GM19025 (cell line): ENCODE measurements around the gene FUT8.

Experiments
- ATAC-seq: cut with Tn5 transposase; IDR thresholded peaks from one replicate; pipeline ENCODE4 v1.9.1; 2021; ENCODE audit warnings: mild to moderate bottlenecking, low read depth, moderate library complexity; ENCODE audit not compliant: unreplicated experiment

Gene FUT8

DNA sequence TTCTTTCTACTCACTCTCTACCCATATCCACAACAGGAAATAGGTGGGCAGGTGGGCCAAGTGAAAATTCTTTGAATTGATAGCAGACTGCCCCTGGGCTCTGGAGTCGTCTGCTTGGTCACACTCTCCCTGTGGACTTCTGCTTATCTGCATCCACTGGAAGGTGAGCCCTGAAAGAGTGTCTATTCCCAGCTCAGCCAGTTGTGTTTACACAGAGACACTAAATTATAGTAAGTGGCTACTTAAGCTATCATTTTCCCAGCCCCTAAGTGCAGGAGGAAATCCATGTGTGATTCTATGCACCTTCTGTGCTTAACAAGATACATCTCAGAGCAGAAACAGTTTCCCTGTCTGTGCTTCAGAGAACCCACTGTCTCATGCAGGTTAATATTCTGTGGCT, 338.4 kb downstream of the FUT8 start:
- ATAC-seq = no peak

DNA sequence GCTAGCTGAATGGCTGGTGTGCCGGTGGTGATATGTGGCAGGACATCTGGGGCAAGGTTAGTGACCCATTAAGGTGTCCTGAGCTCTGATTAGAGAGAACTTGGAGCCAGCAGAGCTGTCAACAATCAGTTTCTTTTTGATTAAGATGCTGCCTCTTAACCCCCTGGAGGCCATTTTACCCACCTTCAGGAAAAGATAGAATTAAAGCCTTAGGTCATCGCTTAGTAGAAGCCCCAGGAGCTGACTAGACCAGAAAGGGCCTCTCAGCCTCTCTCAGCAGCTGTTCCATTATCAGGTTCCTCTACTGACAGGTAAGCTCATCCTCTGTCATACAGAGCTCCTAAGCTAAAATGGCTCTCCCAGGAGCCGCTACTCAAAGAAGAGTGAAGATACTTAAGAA, 339.0 kb downstream of the FUT8 start:
- no peak for ATAC-seq

DNA sequence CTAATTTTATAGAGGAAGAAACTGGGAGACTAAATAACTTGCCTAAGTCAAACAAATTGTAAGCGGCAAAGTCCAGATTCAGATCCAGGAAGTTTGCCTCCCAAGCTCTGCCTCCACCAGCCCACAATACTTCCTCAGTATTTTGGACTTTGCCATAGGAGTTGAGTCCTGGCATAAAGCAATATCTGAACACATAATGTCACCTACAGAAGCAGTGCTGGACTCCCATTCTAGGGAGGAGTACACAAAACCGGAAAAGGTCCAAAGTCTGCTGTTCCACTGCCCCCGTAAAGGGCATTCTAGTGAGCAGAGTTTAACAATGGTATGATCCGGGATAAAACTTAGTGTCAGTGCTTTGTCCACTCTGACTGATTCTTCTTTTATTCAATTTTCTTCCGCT, 340.5 kb downstream of the FUT8 start:
- ATAC-seq = no peak

DNA sequence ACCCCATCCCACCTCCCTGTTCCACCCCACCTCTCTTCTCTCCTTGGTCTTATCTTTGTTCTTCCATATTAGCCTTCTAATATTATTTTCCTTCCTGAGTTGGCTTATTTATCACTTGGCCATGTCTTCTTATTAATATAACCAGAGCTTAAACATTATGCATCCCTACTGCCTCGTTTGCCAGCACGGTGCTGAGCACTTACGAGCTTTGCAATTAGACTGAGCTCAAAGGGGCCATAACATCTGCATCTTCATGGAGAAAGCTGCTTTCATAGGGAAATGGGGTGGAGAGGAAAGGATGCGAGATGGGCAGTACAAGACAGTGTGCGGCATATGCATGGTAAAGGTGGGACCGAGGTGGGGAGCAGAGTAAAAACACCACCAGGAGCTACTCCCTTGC, 342.8 kb downstream of the FUT8 start:
- ATAC-seq = no peak

DNA sequence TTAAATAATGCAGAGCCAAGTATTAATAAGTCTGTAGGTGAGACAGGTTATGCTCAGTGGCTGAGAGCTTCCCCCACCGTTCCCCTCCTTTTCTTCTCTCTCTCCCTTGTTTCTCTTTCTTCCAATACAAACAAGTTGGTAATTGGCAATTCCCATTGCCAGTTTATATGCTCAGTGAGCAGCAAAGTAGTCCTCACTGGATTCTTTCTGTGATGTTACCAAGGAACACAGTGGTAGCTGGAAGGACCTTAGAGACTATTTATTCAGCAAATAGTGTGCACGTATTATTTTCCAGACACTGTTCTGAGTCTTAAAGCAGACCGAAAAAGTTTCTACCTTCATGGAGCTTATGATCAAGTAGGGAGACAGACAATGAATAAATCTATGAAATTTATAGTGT, 344.4 kb downstream of the FUT8 start:
- no peak for ATAC-seq

DNA sequence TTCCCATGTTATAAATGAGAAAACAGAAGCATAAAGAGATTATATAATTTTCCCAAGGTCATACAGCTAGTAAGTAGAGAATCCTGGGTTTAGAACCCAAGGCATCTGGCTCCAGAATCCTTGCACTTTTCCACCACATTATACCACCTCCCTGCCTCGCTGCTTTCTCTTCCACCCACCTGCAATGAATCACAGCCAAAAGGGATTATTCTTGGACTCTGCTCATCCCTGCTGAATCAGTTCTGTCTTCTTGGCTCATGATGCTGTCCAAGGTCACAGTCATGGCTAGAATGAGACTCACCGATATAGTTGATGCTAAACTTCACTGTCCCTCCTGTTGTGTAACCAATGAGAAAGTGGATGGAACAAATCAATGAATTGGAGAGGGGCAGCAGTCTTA, 356.6 kb downstream of the FUT8 start:
- no peak for ATAC-seq

DNA sequence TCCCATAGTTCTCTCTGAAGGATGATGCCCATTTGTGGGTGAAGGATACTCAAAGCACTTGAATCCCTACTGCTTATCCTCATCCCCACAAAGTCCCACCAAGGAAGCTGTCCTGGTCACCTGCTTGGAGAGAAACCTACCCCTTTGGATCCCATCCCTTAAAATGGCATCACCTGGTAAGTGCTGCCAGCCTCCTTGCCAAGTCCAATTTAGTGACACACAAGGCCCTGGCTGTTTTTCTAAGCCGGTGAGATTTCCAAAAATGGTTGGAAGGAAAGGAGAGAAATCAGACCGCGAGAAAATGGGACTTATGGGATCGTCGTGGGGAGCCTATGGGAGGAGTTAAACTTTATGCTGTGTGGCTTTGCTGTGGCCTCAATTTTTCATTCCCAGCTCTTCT, 358.2 kb downstream of the FUT8 start:
- no peak for ATAC-seq

DNA sequence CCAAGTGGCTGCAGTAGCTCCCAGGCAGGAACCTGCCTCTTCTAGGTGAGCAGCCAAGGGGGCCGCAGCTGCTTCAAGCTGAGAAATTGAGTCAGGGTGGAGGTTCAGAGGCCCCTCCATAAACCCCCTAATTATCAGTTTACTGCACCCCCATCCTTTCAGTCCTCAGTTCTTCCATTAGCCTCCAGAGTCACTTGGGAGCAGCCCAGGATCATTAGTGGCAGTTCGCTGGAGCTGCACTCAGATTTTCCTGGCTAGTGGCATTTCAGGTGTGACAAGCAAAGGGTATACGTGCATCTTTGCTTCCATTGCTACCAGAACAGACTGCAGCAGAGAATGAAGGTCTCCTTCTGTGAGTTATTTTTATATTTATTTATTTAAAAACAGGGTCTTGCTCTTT, 358.7 kb downstream of the FUT8 start:
- no peak for ATAC-seq

DNA sequence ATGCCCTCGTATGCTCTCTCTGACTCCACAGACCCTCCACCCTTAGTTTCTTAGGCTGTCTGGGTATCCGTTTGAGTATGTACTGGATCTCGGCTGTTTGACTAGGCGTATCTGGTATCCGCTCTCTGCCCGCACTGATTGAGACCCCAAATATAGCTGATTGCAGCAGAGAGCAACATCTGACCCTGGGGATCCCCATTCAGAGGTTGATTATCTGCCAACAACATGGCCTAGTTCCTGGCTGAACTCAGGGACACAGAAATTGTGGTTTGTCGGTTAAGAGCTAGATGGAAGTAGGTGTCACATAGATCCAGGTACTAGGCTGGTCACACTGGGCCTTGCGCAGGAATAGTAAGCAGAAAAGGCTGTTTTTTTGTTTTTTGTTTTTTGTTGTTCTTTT, 359.9 kb downstream of the FUT8 start:
- no peak for ATAC-seq

DNA sequence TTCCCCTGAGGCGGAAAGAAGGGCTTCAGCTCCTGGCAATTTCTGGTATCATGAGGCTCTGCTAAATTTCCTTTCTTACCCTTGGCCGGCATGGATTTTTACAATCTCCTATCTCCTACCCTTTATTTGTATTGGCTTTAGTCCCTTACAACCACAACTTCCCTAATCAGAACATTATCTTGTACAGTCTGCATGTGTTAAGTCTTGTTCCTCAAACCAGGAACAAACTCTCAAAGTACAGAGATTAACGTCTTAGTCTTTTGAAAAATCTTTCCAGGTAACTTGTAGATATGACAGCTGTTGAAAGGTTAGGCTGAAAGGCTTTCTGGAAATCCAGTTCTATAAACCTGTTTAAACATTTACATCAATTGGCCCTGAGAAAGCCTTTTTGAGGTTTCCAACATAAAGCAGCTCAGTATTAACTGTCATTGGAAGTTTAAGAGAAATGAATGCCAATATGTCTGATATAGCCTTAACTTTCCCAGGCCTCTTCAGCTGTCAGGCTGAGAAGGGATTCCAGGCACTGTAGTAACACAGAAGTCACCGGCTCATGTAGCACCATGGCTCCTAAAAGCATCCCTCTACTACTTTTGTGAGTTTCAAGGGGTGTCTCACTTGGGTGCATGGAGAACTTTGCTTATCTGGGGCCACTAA, 360.5 kb downstream of the FUT8 start:
- no peak for ATAC-seq

DNA sequence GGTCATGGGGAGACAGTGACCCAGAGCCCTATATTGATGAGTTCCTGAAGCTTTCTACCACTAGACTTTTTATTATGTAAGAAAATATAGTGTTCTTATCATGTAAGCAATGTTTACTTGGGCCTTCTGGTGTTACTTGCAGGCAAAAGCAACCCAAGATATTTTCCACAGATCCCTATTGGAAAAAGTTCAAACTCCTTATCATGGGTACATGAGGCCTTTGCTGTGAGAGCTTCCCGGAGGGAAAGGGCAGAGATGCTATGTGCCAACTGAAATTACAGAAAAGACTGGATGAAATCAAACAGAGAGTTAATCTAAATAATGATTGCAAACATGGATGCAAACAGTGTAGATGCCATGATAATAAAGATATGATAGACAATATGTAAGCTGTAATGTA, 361.5 kb downstream of the FUT8 start:
- ATAC-seq = no peak

DNA sequence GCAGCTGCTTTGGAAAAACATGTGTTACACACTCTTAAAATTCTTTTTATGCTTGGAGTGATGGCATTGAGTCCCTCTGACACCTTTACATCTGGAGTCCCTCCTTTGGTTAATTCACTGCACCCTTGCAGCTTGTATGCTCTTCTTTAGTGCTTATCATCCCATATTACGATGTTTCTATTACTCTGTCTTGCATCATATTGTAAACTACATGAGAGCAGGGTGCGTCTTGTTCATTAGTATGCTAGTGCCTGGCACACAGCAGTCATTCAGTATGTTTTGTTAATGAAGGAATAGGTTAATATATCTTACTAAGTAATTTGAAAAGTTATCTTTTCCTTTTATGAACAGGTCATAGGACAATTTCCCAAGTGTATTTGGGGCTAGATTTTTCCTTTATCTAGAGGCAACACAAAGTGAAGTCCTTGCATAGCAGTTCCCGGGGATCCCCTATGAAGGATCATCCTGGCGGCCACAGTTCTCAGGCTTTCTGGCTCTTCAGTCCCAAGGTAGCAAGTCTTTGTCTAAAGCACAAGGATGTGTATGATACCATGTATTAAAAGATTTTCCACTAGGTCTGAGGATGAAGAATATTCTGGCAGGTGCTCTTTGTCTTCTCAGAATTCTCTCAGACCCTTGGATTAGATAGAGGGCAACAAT, 363.8 kb downstream of the FUT8 start:
- no peak for ATAC-seq

DNA sequence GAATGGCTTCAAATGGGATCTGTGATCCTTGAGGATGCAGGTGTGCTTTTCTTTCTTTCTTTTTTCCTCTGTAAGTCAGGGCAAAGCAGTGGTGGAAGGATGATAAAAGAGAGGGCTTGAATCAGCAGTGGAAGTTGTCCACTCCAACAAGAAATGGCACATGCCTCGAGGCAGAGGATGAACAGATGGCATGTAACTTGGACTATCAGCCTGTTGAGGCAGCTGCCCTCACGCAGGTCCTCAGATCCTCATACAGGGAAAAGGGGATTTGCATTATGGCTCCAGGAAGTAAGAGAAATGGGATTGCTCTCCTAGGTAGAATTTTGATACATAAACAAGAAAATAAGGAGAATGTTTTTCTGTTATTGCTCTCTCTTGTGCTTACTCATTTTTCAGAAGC, 368.0 kb downstream of the FUT8 start:
- ATAC-seq = no peak

DNA sequence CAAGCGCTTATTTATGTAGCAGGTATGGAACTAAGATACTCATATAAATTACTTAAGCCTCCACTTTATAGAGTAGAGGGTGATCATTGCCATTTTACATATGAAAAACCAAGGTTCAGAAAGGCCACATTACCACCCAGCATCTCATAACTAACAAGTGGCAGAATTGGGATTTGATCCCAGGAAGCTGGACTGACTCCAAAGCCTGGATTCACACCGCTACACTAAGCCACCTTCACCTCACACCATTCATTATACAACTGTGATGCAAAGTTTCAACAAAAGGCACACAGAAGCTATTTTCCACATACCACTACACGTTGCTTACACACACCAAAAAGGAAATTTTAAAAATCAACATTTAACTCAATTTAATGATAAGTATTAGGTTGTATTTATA, 370.6 kb downstream of the FUT8 start:
- no peak for ATAC-seq

DNA sequence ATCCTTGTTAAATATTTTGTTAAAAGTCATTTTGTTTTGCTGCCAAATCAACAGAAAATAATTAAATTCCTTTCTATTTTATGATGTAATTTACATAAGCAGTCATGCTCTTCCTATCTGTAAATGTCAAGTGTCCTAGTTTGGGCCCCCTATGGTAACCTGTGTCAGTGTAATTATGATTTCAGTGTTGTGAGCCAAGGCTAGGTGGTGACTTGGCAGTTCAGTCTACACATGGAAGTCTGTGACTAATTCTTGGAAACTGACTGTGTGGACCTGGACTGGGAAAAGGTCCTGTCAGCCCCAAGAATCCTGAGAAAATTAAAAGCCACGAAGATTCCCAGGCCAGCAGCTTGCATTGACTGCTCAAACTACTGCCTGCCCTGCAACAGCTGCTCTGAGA, 371.0 kb downstream of the FUT8 start:
- ATAC-seq = no peak

DNA sequence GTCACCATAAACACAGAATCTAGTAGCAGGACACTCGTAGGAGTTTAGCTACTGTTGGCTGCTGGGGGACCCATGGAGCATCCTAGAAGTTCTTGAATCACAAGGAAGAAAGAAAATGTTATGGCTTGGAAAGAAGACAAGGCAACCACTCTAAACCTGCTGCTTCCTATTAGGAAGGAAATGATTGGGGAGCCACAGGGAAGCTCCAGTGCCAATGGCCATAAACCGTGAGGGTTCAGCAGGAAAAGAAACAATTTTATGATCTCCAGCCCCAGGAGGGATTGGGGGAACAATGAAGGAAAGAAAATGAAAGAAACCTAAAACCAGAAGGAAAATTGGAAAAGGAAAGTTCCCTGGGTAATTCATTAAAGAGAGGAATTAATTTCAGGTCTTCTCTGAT, 372.0 kb downstream of the FUT8 start:
- no peak for ATAC-seq

DNA sequence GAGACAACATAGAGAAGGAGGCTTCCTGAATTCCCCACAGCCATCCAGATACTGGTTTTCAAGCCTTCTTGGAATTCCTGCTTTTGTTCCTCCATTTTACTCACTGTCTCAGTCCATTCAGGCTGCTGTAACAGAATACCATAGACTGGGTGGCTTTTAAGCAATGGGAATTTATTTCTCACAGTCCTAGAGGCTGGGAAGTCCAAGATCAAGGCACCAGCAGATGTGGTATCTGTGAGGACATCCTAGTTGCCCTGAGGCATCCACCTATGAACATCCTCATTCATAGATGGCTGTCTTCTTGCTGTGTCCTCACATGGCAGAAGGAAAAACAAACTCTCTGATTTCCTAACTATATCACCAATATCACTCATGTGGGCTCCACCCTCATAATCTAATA, 374.9 kb downstream of the FUT8 start:
- ATAC-seq = no peak

DNA sequence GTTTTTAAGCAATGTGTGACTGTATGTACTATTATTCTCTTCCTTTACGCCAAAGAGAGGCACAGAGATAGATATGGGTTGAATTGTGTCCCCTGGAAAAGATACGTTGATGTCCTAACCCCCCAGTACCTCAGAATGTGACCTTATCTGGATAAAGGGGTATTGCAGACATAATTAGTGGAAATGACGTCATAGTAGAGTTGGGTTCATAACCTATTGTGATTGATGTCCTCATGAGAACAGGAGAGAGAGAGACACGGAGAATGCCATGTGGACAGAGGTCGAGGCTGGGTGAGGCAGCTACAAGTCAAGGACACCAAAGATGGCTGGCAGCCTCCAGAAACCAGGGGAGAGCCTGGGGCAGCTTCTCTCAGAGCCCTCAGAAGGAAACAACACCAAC, 376.3 kb downstream of the FUT8 start:
- ATAC-seq = no peak

DNA sequence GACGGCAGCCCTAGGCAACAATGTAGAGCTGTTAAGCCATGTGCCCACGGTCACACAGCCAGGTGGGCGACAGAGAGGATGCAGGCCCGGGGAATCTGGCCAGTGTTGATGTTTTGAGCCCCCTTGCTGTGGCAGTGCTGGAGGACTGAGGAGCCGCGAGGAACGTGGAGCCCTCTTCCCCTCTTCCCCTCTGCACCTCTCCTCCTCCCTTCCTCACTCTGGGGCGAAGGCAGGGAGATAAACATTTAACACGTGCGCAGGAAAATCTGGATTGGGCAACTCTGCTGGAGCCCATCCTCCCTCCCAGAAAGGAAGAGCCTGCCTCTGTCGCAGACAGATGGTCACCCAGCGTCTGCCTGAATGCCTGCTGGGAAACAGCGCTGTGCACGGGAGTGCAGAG, 376.8 kb downstream of the FUT8 start:
- no peak for ATAC-seq

DNA sequence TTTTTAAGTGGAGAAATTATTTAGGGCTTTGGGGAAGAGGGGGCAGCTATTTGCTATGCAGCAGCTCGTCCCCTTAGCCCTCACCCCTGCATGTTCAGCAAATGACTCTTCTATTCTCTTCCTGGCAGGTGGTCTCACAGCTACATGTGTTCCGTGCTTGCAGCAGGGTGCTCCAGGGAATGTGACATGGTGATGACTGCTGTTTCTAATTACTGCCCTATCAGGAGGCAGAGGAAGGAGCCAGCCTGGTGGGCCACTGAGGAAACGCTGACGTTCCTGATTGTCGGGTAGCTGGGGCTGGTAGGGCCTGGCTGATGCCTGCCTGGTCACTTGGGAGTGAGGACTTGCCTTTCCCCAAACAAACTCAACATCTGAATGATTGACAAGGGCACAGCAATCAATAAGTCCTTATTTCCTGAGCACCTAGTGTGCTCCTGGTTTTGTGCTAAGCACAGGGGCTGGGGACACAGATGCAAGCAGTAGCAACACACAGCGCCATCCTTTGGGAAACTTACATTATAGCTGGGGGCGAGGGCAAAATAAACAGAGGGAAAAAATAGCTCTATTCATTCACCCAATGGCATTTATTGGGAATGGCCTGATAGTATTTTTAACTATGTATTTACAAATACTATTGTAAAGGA, 377.8 kb downstream of the FUT8 start:
- no peak for ATAC-seq

DNA sequence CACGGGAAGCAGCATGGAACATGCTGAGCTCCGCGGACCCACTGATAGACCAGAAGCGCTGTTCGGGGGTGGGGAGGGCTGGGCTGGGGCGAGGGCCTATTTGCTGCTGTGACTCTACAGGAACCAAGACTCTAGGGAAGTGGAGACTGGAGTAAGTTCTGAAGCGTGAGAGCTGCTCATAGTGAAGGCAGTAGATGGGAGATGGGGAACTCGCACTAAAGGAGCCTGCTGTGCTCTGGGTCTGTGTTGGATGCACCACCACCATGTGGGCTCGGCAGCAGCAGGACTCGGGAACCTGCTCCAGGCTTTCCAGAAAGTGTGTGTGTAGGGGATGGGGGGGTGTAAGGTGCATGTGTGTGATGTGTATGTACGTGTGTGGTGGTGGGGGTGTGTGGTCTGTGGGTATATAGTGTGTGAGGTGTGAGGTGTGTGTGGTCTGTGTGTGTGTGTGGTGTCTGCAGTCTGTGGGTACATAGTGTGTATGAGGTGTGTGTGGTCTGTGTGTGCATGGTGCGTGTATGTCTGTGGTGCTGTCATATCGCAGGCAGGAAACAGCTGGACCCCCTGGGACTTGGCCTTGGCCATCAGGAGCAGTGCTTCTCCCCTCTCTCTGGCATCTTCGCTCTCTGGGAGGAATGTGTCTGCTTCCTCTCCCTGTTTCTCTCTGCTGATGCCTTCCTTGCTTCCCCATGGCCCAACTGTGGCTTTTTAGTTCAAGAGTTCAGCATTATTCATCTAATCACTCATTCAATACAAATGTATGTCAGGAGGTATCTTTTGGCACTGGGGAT, 378.9 kb downstream of the FUT8 start:
- no peak for ATAC-seq
